H1 (cell line): ENCODE results near the gene SLC9A5. TPM values are rescaled to one million over a fixed set of nuclear protein-coding genes. Genes with fewer than 3 reads are reported as not detected.

Source experiments
- CTCF ChIA-PET: fragments of 300-600 bp; sonication (Branson Sonifier 250); formaldehyde crosslinking; loops from one replicate; lab custom pipeline; 2021; ENCODE audit not compliant: partially characterized antibody; lab: Charles Lee
- POLR2A ChIA-PET: fragments of 300-600 bp; sonication (Branson Sonifier 250); formaldehyde crosslinking; loops from one replicate; lab custom pipeline; 2021; ENCODE audit warnings: inconsistent platforms; ENCODE audit not compliant: partially characterized antibody; lab: Charles Lee
- DNase-seq, 2 experiments: peaks; one replicate each; pipeline versions ENCODE4 v3.0.0 to v3.0.0-alpha.2; 2010 to 2022; ENCODE audit warnings: low spot score in 2 of 2, low read depth in 1 of 2, mixed read lengths in 1 of 2
- FAIRE-seq: peaks from 2 replicates; lab custom pipeline; 2011; peaks lifted over from hg19 to GRCh38; lab: Jason Lieb, UNC
- H2AFZ ChIP-seq: 2 replicates; pipeline ENCODE4 v1.8.1; 2012; ENCODE audit warnings: low read length, inconsistent platforms
- H2AK5ac ChIP-seq: 2 replicates; pipeline ENCODE4 v1.6.1; 2013; ENCODE audit warnings: low read depth, low read length
- H2BK120ac ChIP-seq: replicated peaks from 2 replicates; pipeline ENCODE3; 2013; ENCODE audit warnings: low read depth, low read length, inconsistent platforms
- H2BK12ac ChIP-seq: 2 replicates; pipeline ENCODE4 v1.6.1; 2013; ENCODE audit warnings: low read depth, low read length
- H2BK15ac ChIP-seq: 2 replicates; pipeline ENCODE4 v1.6.1; 2013; ENCODE audit warnings: low read length
- H2BK20ac ChIP-seq: 2 replicates; pipeline ENCODE4 v1.6.1; 2013; ENCODE audit warnings: low read length
- H2BK5ac ChIP-seq: 2 replicates; pipeline ENCODE4 v1.6.1; 2013; ENCODE audit warnings: low read depth, low read length
- H3K14ac ChIP-seq: 2 replicates; pipeline ENCODE4 v1.6.1; 2013; ENCODE audit warnings: inconsistent platforms; ENCODE audit not compliant: insufficient read length
- H3K18ac ChIP-seq: 2 replicates; pipeline ENCODE4 v1.6.1; 2013; ENCODE audit warnings: low read length; ENCODE audit errors: extremely low read depth
- H3K23ac ChIP-seq: 2 replicates; pipeline ENCODE4 v1.6.1; 2013; ENCODE audit warnings: inconsistent platforms; ENCODE audit not compliant: insufficient read length
- H3K23me2 ChIP-seq: 2 replicates; pipeline ENCODE4 v1.6.1; 2013; ENCODE audit warnings: low read depth, low read length
- H3K27ac ChIP-seq: 2 replicates; pipeline ENCODE4 v1.6.1; 2011; ENCODE audit warnings: low read depth, low read length, inconsistent platforms
- H3K27me3 ChIP-seq, 4 experiments: replicated peaks in 1 of 4; 1 replicate in 1 of 4; 2 replicates in 3 of 4; pipeline versions ENCODE4 v1.6.1 to v1.8.1; 2011 to 2013; ENCODE audit warnings: low read length in 3 of 4, mild to moderate bottlenecking in 3 of 4, inconsistent platforms in 2 of 4, mixed read lengths in 2 of 4, moderate library complexity in 1 of 4; ENCODE audit not compliant: control insufficient read depth in 3 of 4, insufficient read depth in 3 of 4; ENCODE audit errors: extremely low read depth in 1 of 4
- H3K36me3 ChIP-seq, 4 experiments: 2 replicates each; pipeline versions ENCODE4 v1.6.1 to v1.8.1; 2011 to 2013; ENCODE audit warnings: mild to moderate bottlenecking in 4 of 4, low read length in 3 of 4, moderate library complexity in 2 of 4, control low read depth in 1 of 4, inconsistent platforms in 1 of 4; ENCODE audit not compliant: insufficient read depth in 4 of 4, control insufficient read depth in 2 of 4
- H3K4ac ChIP-seq: replicated peaks from 2 replicates; pipeline ENCODE3; 2013; ENCODE audit warnings: low read length, low read depth, mixed read lengths, inconsistent platforms; ENCODE audit not compliant: insufficient read length
- H3K4me1 ChIP-seq, 4 experiments: replicated peaks in 1 of 4; 1 replicate in 1 of 4; 2 replicates in 3 of 4; pipeline versions ENCODE4 v1.6.1 to v1.8.1; 2011 to 2013; ENCODE audit warnings: low read length in 3 of 4, inconsistent platforms in 2 of 4, mixed read lengths in 1 of 4; ENCODE audit not compliant: insufficient read depth in 4 of 4, control insufficient read depth in 3 of 4
- H3K4me2 ChIP-seq, 2 experiments: 2 replicates each; pipeline versions ENCODE4 v1.6.1 to v1.8.1; 2011 to 2013; ENCODE audit warnings: low read depth in 2 of 2, low read length in 2 of 2, control low read depth in 1 of 2, inconsistent platforms in 1 of 2, mild to moderate bottlenecking in 1 of 2; ENCODE audit not compliant: insufficient read depth in 1 of 2
- H3K4me3 ChIP-seq, 4 experiments: fragments of 200-600, 300-600 bp in 1 of 4; sonication (generic), shearing (Covaris generic), sonication (Bioruptor Twin) in 1 of 4; 2 replicates each; pipeline versions ENCODE4 v1.5.1 to v1.8.1; 2011 to 2016; ENCODE audit warnings: low read length in 4 of 4, low read depth in 3 of 4, control low read depth in 2 of 4, inconsistent platforms in 2 of 4, mild to moderate bottlenecking in 2 of 4, mixed read lengths in 1 of 4, moderate library complexity in 1 of 4; ENCODE audit not compliant: insufficient read depth in 2 of 4; ENCODE audit errors: extremely low read depth in 1 of 4
- H3K56ac ChIP-seq: replicated peaks from 2 replicates; pipeline ENCODE3; 2013; ENCODE audit warnings: low read depth, mild to moderate bottlenecking, mixed read lengths, low read length, inconsistent platforms; ENCODE audit not compliant: insufficient read length
- H3K79me1 ChIP-seq: 2 replicates; pipeline ENCODE4 v1.6.1; 2013; ENCODE audit warnings: low read depth, low read length, control low read depth
- H3K79me2 ChIP-seq, 2 experiments: 2 replicates each; pipeline versions ENCODE4 v1.6.1 to v1.8.1; 2012 to 2013; ENCODE audit warnings: low read length in 2 of 2, mild to moderate bottlenecking in 2 of 2, inconsistent platforms in 1 of 2; ENCODE audit not compliant: insufficient read depth in 2 of 2, control insufficient read depth in 1 of 2
- H3K9ac ChIP-seq, 4 experiments: replicated peaks in 1 of 4; 1 replicate in 1 of 4; 2 replicates in 3 of 4; pipeline versions ENCODE4 v1.6.1 to v1.8.1; 2011 to 2013; ENCODE audit warnings: low read depth in 3 of 4, low read length in 3 of 4, control low read depth in 2 of 4, mild to moderate bottlenecking in 2 of 4, moderate library complexity in 2 of 4, inconsistent platforms in 1 of 4; ENCODE audit errors: extremely low read depth in 1 of 4
- H3K9me3 ChIP-seq, 2 experiments: 2 replicates each; pipeline versions ENCODE4 v1.6.1 to v1.8.1; 2012 to 2013; ENCODE audit warnings: mild to moderate bottlenecking in 2 of 2, moderate library complexity in 2 of 2, control low read depth in 1 of 2, inconsistent platforms in 1 of 2, low read depth in 1 of 2, low read length in 1 of 2, mixed read lengths in 1 of 2; ENCODE audit not compliant: insufficient read depth in 2 of 2
- H4K20me1 ChIP-seq, 2 experiments: replicated peaks in 1 of 2; 2 replicates each; pipeline versions ENCODE3 to v1.8.1; 2011 to 2013; ENCODE audit warnings: inconsistent platforms in 2 of 2, low read length in 2 of 2, mild to moderate bottlenecking in 1 of 2; ENCODE audit not compliant: insufficient read depth in 2 of 2, control insufficient read depth in 1 of 2
- H4K5ac ChIP-seq: 2 replicates; pipeline ENCODE4 v1.6.1; 2013; ENCODE audit warnings: low read length, low read depth, mixed read lengths, inconsistent platforms; ENCODE audit not compliant: insufficient read length
- H4K8ac ChIP-seq: 2 replicates; pipeline ENCODE4 v1.8.0; 2013; ENCODE audit warnings: mild to moderate bottlenecking, moderate library complexity, low read length, inconsistent platforms; ENCODE audit not compliant: insufficient read depth; ENCODE audit errors: extremely low read depth
- H4K91ac ChIP-seq: replicated peaks from 2 replicates; pipeline ENCODE3; 2013; ENCODE audit warnings: low read length, mixed read lengths, inconsistent platforms; ENCODE audit not compliant: insufficient read length
- ATF2 ChIP-seq: IDR thresholded peaks from 2 replicates; pipeline ENCODE4 v1.6.1; 2012; ENCODE audit warnings: low read length, inconsistent platforms
- BRCA1 ChIP-seq: IDR thresholded peaks from 2 replicates; pipeline ENCODE4 v1.6.1; 2012; ENCODE audit warnings: low read depth, low read length, improper control_type of control experiment
- CEBPB ChIP-seq: IDR thresholded peaks from 2 replicates; pipeline ENCODE4 v1.6.1; 2012; ENCODE audit warnings: low read depth, low read length
- KDM1A ChIP-seq: fragments of 200-600, 300-600 bp; sonication (generic); IDR thresholded peaks from 2 replicates; pipeline ENCODE4 v1.7.1; 2016; ENCODE audit warnings: mild to moderate bottlenecking, low read length, borderline replicate concordance
- WGBS, 2 experiments: shearing (Covaris generic) in 1 of 2; methylation state at CpG; one replicate each; pipeline versions ENCODE4 v1.1.6 to v1.1.7; 2013 to 2015; ENCODE audit warnings: low lambda C conversion rate in 2 of 2, mixed read lengths in 2 of 2, inconsistent platforms in 1 of 2, low coverage in 1 of 2, missing lambda C conversion rate in 1 of 2; ENCODE audit not compliant: insufficient replicate concordance in 2 of 2, insufficient coverage in 1 of 2, insufficient read length in 1 of 2; ENCODE audit errors: extremely low coverage in 1 of 2, missing lambda C conversion rate in 1 of 2; 5-methylcytosine and 5-hydroxymethylcytosine counted together
- polyA plus RNA-seq, 7 experiments: library from polyadenylated mRNA; depleted of rRNA in 3 of 7; stranded (reverse) in 5 of 7; unstranded in 2 of 7; fragments of >200 nt in 5 of 7; fragments of 200-250 nt in 2 of 7; gene quantifications; 1 replicate in 5 of 7; 2 replicates in 1 of 7; 4 replicates in 1 of 7; pipeline versions ENCODE4 v1.2.1 to v1.2.3, GENCODE V29; 2011 to 2013; ENCODE audit warnings: missing spikeins in 2 of 7, mixed read lengths in 2 of 7
- total RNA-seq: library from RNA; stranded (reverse); fragmentation: NEBNext Ultra II Directional; extraction: Animal tissue kit (Norgen Biotek cat#: 25700); gene quantifications from 2 replicates; pipeline ENCODE4 v1.2.1, GENCODE V29; 2021

Gene SLC9A5
- total and polyA plus RNA-seq, 2 of the 8 experiments (the other 6 are each of a cell fraction or from before 2014, with no cell fraction given) = 7.9 to 8.6 TPM

GRCh38 chr16:67202956-67203493 lies 45.8 kb upstream of the SLC9A5 start:
- CTCF ChIA-PET = interaction anchor here (0.8 to 7.5 kb wide), 15 partner anchors 9 to 308 kb away, joined by 3 to 78 read pairs (median 4); partner anchors contain the start of genes E2F4, EXOC3L1, MATCAP1 and NOL3
- H3K23ac ChIP-seq = no peak overlapping the region
- H3K14ac ChIP-seq = no peak overlapping the region
- no peaks in the 10 kb centered on the region for H3K9me3 ChIP-seq
- no peaks in the 10 kb centered on the region for H3K79me1 ChIP-seq
- no peak overlapping the region for H2BK5ac ChIP-seq
- H3K79me2 ChIP-seq = no peaks in the 10 kb centered on the region
- no peak overlapping the region for H2BK20ac ChIP-seq
- H3K27me3 ChIP-seq = no peaks in the 10 kb centered on the region
- H4K5ac ChIP-seq = no peak overlapping the region
- H3K4ac ChIP-seq = no peak overlapping the region
- no peak overlapping the region for H3K18ac ChIP-seq
- H2BK15ac ChIP-seq = no peak overlapping the region
- POLR2A ChIA-PET = interaction anchor here (0.9 to 5.4 kb wide), 4 partner anchors 11 to 40 kb away, joined by 3 to 19 read pairs (median 12); partner anchors contain the start of genes MATCAP1 and TMEM208
- no peak overlapping the region for H3K9ac ChIP-seq
- H3K4me3 ChIP-seq = no peak overlapping the region
- no peak overlapping the region for H2BK12ac ChIP-seq
- no peak for TF ChIP-seq ATF2
- no peak for TF ChIP-seq BRCA1
- no peak for TF ChIP-seq KDM1A
- TF ChIP-seq CEBPB = no peak
- peaks cover 6% of the 10 kb centered on the region; the same call in 1 of the 2 replicates for H3K23me2 ChIP-seq
- H4K8ac ChIP-seq = peak overlapping the region; percentile 51; the same call in 1 of the 2 replicates
- no peak overlapping the region for H3K4me2 ChIP-seq
- WGBS, 2 experiments = 92% methylated on average over 17 of the region's 23 CpGs; no CpG with 5 or more reads in 1 of the 2 experiments
- peaks cover 0 to 20% (median 8%) of the 10 kb centered on the region in 4 experiments; a peak in 5 of 7 replicates for H3K4me1 ChIP-seq
- FAIRE-seq (no peak), DNase-seq (no peak)
- no peak overlapping the region for H3K27ac ChIP-seq
- H3K56ac ChIP-seq = no peak overlapping the region
- H2AK5ac ChIP-seq = no peak overlapping the region
- no peak overlapping the region for H2AFZ ChIP-seq
- no peak overlapping the region for H4K91ac ChIP-seq
- H4K20me1 ChIP-seq = peaks cover 0 to 3% of the 10 kb centered on the region in 2 experiments
- H3K36me3 ChIP-seq = peaks cover 0 to 3% (median under 1%) of the 10 kb centered on the region in 4 experiments; a peak in 4 of 8 replicates
- no peak overlapping the region for H2BK120ac ChIP-seq
